ENCODE results near the gene SMAP2.

Gene SMAP2

DNA sequence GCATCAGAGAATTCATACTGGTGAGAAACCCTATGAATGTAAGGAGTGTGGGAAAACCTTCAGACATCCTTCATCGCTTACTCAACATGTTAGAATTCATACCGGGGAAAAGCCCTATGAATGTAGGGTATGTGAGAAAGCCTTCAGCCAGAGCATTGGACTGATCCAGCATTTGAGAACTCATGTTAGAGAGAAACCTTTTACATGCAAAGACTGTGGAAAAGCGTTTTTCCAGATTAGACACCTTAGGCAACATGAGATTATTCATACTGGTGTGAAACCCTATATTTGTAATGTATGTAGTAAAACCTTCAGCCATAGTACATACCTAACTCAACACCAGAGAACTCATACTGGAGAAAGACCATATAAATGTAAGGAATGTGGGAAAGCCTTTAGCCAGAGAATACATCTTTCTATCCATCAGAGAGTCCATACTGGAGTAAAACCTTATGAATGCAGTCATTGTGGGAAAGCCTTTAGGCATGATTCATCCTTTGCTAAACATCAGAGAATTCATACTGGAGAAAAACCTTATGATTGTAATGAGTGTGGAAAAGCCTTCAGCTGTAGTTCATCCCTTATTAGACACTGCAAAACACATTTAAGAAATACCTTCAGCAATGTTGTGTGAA is 89.5 kb downstream of the SMAP2 start:
- Mint-ChIP-seq H3K4me1 (peaks cover 7% of the 10 kb centered on the region), H3K36me3 (peaks cover 65% of the 10 kb centered on the region), H3K27ac (no peak overlapping the region), H3K4me3 (no peak overlapping the region), H3K27me3 (no peaks in the 10 kb centered on the region), H3K9me3 (peaks cover 77% of the 10 kb centered on the region)
- CTCF ChIA-PET: no interaction called here
- no peak for DNase-seq

DNA sequence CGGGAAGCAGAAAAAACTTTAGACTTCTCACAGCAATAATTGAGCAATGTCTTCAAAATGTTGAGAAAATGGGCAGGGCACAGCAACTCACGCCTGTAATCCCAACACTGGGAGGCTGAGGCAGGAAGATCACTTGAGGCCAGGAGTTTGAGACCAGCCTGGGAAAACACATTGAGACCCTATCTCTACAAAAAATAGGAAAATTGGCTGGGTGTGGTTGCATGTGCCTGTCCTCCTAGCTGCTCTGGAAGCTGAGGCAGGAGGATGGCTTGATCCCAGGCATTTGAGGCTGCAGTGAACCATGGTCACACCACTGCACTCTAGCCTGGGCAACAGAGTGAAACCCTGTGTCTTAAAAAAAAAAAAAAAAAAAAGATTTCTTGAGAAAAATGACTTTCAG is 95.8 kb downstream of the SMAP2 start:
- CTCF ChIA-PET: no interaction called here
- Mint-ChIP-seq H3K9me3 (peaks cover 77% of the 10 kb centered on the region), H3K4me1 (no peaks in the 10 kb centered on the region), H3K27me3 (no peaks in the 10 kb centered on the region), H3K36me3 (peaks cover 33% of the 10 kb centered on the region), H3K4me3 (no peak overlapping the region), H3K27ac (no peak overlapping the region)
- no peak for DNase-seq
